Adipocyte (in vitro differentiated cells): ENCODE results near the gene TFDP1.
"Not testable (repeated sequence)": the region's sequence is repeated elsewhere in the genome, so short reads cannot be mapped to it uniquely, and the experiment has no call there.

Source experiments
- DNase-seq: peaks from one replicate; pipeline ENCODE4 v3.0.0-alpha.2; 2015; ENCODE audit warnings: low read depth
- H3K27me3 ChIP-seq: replicated peaks from 2 replicates; pipeline ENCODE4 v1.7.0; 2013; ENCODE audit warnings: mild to moderate bottlenecking, low read length, moderate library complexity; ENCODE audit not compliant: control insufficient read depth, insufficient read depth
- H3K36me3 ChIP-seq: 2 replicates; pipeline ENCODE4 v1.7.0; 2013; ENCODE audit warnings: low read length, mild to moderate bottlenecking, moderate library complexity; ENCODE audit not compliant: control insufficient read depth, insufficient read depth, severe bottlenecking
- H3K4me1 ChIP-seq: 2 replicates; pipeline ENCODE4 v1.7.0; 2013; ENCODE audit warnings: mild to moderate bottlenecking, low read length, moderate library complexity; ENCODE audit not compliant: control insufficient read depth, insufficient read depth
- H3K4me3 ChIP-seq: 2 replicates; pipeline ENCODE4 v1.7.0; 2013; ENCODE audit warnings: mild to moderate bottlenecking, low read length, moderate library complexity
- H3K9ac ChIP-seq: 2 replicates; pipeline ENCODE4 v1.7.0; 2013; ENCODE audit warnings: mild to moderate bottlenecking, low read length, moderate library complexity
- H3K9me3 ChIP-seq: 2 replicates; pipeline ENCODE4 v1.7.0; 2013; ENCODE audit warnings: mild to moderate bottlenecking, low read length, moderate library complexity; ENCODE audit not compliant: control insufficient read depth

TFDP1 gene

GRCh38 chr13:113622791-113623490 lies 38.4 kb downstream of the TFDP1 start:
- H3K36me3 ChIP-seq, result peaks cover 5% of the 10 kb centered on the region
- H3K4me1 ChIP-seq, result no peaks in the 10 kb centered on the region
- H3K9ac ChIP-seq, result no peak overlapping the region
- no peaks in the 10 kb centered on the region for H3K27me3 ChIP-seq
- no peak overlapping the region for H3K4me3 ChIP-seq
- DNase-seq, result no peak
- H3K9me3 ChIP-seq, result no peaks in the 10 kb centered on the region

GRCh38 chr13:113623491-113624234 lies 39.1 kb downstream of the TFDP1 start:
- Histone ChIP-seq H3K4me1 (no peaks in the 10 kb centered on the region), H3K9me3 (no peaks in the 10 kb centered on the region), H3K27me3 (no peaks in the 10 kb centered on the region), H3K36me3 (peaks cover 11% of the 10 kb centered on the region), H3K9ac (no peak overlapping the region), H3K4me3 (no peak overlapping the region)
- DNase-seq, result no peak

GRCh38 chr13:113624235-113624587 lies 39.7 kb downstream of the TFDP1 start:
- no peaks in the 10 kb centered on the region for H3K27me3 ChIP-seq
- no peaks in the 10 kb centered on the region for H3K4me1 ChIP-seq
- no peak overlapping the region for H3K9ac ChIP-seq
- DNase-seq, result no peak
- peaks cover 12% of the 10 kb centered on the region for H3K36me3 ChIP-seq
- no peak overlapping the region for H3K4me3 ChIP-seq
- H3K9me3 ChIP-seq, result no peaks in the 10 kb centered on the region

GRCh38 chr13:113624640-113625304 lies 40.2 kb downstream of the TFDP1 start:
- peaks cover 14% of the 10 kb centered on the region for H3K36me3 ChIP-seq
- H3K27me3 ChIP-seq, DNase-seq, H3K9me3 ChIP-seq, H3K4me1 ChIP-seq, H3K4me3 ChIP-seq, H3K9ac ChIP-seq: not testable (repeated sequence)

- Histone ChIP-seq H3K4me1 (no peaks in the 10 kb centered on the region), H3K4me3 (no peak overlapping the region), H3K36me3 (peaks cover 25% of the 10 kb centered on the region), H3K9me3 (no peaks in the 10 kb centered on the region), H3K27me3 (no peaks in the 10 kb centered on the region), H3K9ac (no peak overlapping the region)
- DNase-seq, result peak; percentile 66
Measured at GRCh38 chr13:113625965-113626721, 41.6 kb downstream of the TFDP1 start.

- Histone ChIP-seq H3K9ac (no peak overlapping the region), H3K36me3 (peaks cover 35% of the 10 kb centered on the region), H3K4me3 (no peak overlapping the region), H3K4me1 (no peaks in the 10 kb centered on the region), H3K9me3 (no peaks in the 10 kb centered on the region), H3K27me3 (no peaks in the 10 kb centered on the region)
- no peak for DNase-seq
Measured at GRCh38 chr13:113627136-113627535, 42.6 kb downstream of the TFDP1 start.

- no peak for DNase-seq
- peaks cover 47% of the 10 kb centered on the region for H3K36me3 ChIP-seq
Measured at GRCh38 chr13:113628291-113629270, 44.0 kb downstream of the TFDP1 start.

GRCh38 chr13:113629866-113630265 lies 45.3 kb downstream of the TFDP1 start:
- Histone ChIP-seq H3K9ac (no peak overlapping the region), H3K9me3 (no peaks in the 10 kb centered on the region), H3K4me1 (no peaks in the 10 kb centered on the region), H3K27me3 (no peaks in the 10 kb centered on the region), H3K36me3 (peaks cover 55% of the 10 kb centered on the region), H3K4me3 (no peak overlapping the region)
- no peak for DNase-seq

More at GRCh38 chr13:113628291-113629270, 44.0 kb downstream of the TFDP1 start:
- Histone ChIP-seq H3K27me3 (no peaks in the 10 kb centered on the region), H3K9ac (no peak overlapping the region), H3K4me3 (no peak overlapping the region), H3K9me3 (no peaks in the 10 kb centered on the region), H3K4me1 (no peaks in the 10 kb centered on the region)

GRCh38 chr13:113630296-113630695 lies 45.7 kb downstream of the TFDP1 start:
- Histone ChIP-seq H3K9ac (no peak overlapping the region), H3K9me3 (no peaks in the 10 kb centered on the region), H3K27me3 (no peaks in the 10 kb centered on the region), H3K36me3 (peaks cover 59% of the 10 kb centered on the region), H3K4me1 (no peaks in the 10 kb centered on the region), H3K4me3 (no peak overlapping the region)
- no peak for DNase-seq

GRCh38 chr13:113630804-113631203 lies 46.3 kb downstream of the TFDP1 start:
- Histone ChIP-seq H3K36me3 (peaks cover 64% of the 10 kb centered on the region), H3K27me3 (no peaks in the 10 kb centered on the region), H3K9ac (no peak overlapping the region), H3K9me3 (no peaks in the 10 kb centered on the region), H3K4me1 (no peaks in the 10 kb centered on the region), H3K4me3 (no peak overlapping the region)
- no peak for DNase-seq
